Loucy (cell line): Measurements from ENCODE around the gene DMXL2.

Source experiments
- H2AFZ ChIP-seq: fragments of 200-600 bp; sonication (generic); 2 replicates; pipeline ENCODE4 v1.6.0; 2016; ENCODE audit warnings: antibody characterized with exemption, mild to moderate bottlenecking, low read length, moderate library complexity
- H3F3A ChIP-seq: fragments of 200-600 bp; 2 replicates; pipeline ENCODE4 v1.6.0; 2016; ENCODE audit warnings: antibody characterized with exemption, low read depth, mild to moderate bottlenecking
- H3K27me3 ChIP-seq: fragments of 200-600 bp; sonication (generic); 2 replicates; pipeline ENCODE4 v1.6.1; 2014; ENCODE audit warnings: low read length, mild to moderate bottlenecking; ENCODE audit not compliant: insufficient read depth, poor library complexity, severe bottlenecking
- H3K36me3 ChIP-seq: fragments of 200-600 bp; sonication (generic); 2 replicates; pipeline ENCODE4 v1.6.1; 2016; ENCODE audit warnings: low read length; ENCODE audit not compliant: insufficient read depth
- H3K4me1 ChIP-seq: fragments of 200-600 bp; sonication (generic); 2 replicates; pipeline ENCODE4 v1.5.1; 2014; ENCODE audit warnings: low read length, mild to moderate bottlenecking; ENCODE audit not compliant: insufficient read depth, poor library complexity, severe bottlenecking
- H3K4me2 ChIP-seq: fragments of 200-600 bp; sonication (generic); 2 replicates; pipeline ENCODE4 v1.6.0; 2014; ENCODE audit warnings: antibody characterized with exemption, low read length, low read depth, mild to moderate bottlenecking; ENCODE audit not compliant: poor library complexity, severe bottlenecking
- H3K4me3 ChIP-seq: fragments of 200-600 bp; sonication (generic); 2 replicates; pipeline ENCODE4 v1.5.1; 2014; ENCODE audit warnings: low read length, mild to moderate bottlenecking, mixed read lengths; ENCODE audit not compliant: poor library complexity, severe bottlenecking
- H3K79me2 ChIP-seq: fragments of 200-600 bp; sonication (generic); 2 replicates; pipeline ENCODE4 v1.6.1; 2014; ENCODE audit warnings: low read length; ENCODE audit not compliant: insufficient read depth
- H3K9ac ChIP-seq: fragments of 200-600 bp; sonication (generic); 2 replicates; pipeline ENCODE4 v1.6.0; 2014; ENCODE audit warnings: mild to moderate bottlenecking, low read depth, low read length, moderate library complexity; ENCODE audit not compliant: poor library complexity, severe bottlenecking
- H3K9me2 ChIP-seq: fragments of 200-600 bp; sonication (generic); replicated peaks from 2 replicates; pipeline ENCODE4 v1.6.1; 2016; ENCODE audit warnings: low read depth, low read length, mixed read lengths
- H3K9me3 ChIP-seq: fragments of 200-600 bp; sonication (generic); 2 replicates; pipeline ENCODE4 v1.6.1; 2014; ENCODE audit warnings: mild to moderate bottlenecking, antibody characterized with exemption, low read length, low read depth; ENCODE audit not compliant: insufficient read depth
- H4K20me1 ChIP-seq: fragments of 200-600 bp; sonication (generic); 2 replicates; pipeline ENCODE4 v1.6.0; 2014; ENCODE audit warnings: antibody characterized with exemption, low read length, mild to moderate bottlenecking; ENCODE audit not compliant: insufficient read depth, poor library complexity, severe bottlenecking
- CTCF ChIP-seq: fragments of 200-600 bp; sonication (generic); conservative IDR thresholded peaks from 2 replicates; pipeline ENCODE4 v1.5.1; 2014; ENCODE audit warnings: mild to moderate bottlenecking, antibody characterized with exemption, low read length
- EZH2phosphoT487 ChIP-seq: fragments of 200-600 bp; IDR thresholded peaks from 2 replicates; pipeline ENCODE4 v1.6.1; 2018; ENCODE audit warnings: antibody characterized with exemption, mild to moderate bottlenecking, moderate library complexity, borderline replicate concordance

The DMXL2 gene

GRCh38 chr15:51526955-51527354, 95.6 kb downstream of the DMXL2 start:
- Histone ChIP-seq H3K4me1 (no peaks in the 10 kb centered on the region), H3F3A (no peaks in the 10 kb centered on the region), H3K4me2 (no peak overlapping the region), H3K27me3 (no peaks in the 10 kb centered on the region), H2AFZ (no peak overlapping the region), H3K9me2 (no peaks in the 10 kb centered on the region), H3K4me3 (no peak overlapping the region), H3K9me3 (peaks cover 5% of the 10 kb centered on the region; the same call in 1 of the 2 replicates), H4K20me1 (no peaks in the 10 kb centered on the region), H3K79me2 (no peaks in the 10 kb centered on the region), H3K36me3 (no peaks in the 10 kb centered on the region; the same call in 1 of the 2 replicates), H3K9ac (no peak overlapping the region)
- no peak for TF ChIP-seq CTCF
- TF ChIP-seq EZH2phosphoT487: no peak

GRCh38 chr15:51524376-51524775, 98.2 kb downstream of the DMXL2 start:
- Histone ChIP-seq H2AFZ (no peak overlapping the region), H3K27me3 (no peaks in the 10 kb centered on the region), H3K4me3 (no peak overlapping the region), H3K9me3 (peaks cover 5% of the 10 kb centered on the region; the same call in 1 of the 2 replicates), H4K20me1 (no peaks in the 10 kb centered on the region), H3K4me1 (no peaks in the 10 kb centered on the region), H3K9me2 (no peaks in the 10 kb centered on the region), H3K9ac (no peak overlapping the region), H3K4me2 (no peak overlapping the region), H3K36me3 (no peaks in the 10 kb centered on the region; the same call in 1 of the 2 replicates), H3F3A (no peaks in the 10 kb centered on the region), H3K79me2 (no peaks in the 10 kb centered on the region)
- TF ChIP-seq EZH2phosphoT487 (no peak), CTCF (no peak)

GRCh38 chr15:51516291-51516690, 106.3 kb downstream of the DMXL2 start:
- H3K36me3 ChIP-seq: no peaks in the 10 kb centered on the region
- no peak overlapping the region for H3K4me3 ChIP-seq
- no peaks in the 10 kb centered on the region for H3F3A ChIP-seq
- H4K20me1 ChIP-seq: no peaks in the 10 kb centered on the region
- no peaks in the 10 kb centered on the region for H3K9me2 ChIP-seq
- TF ChIP-seq CTCF: no peak
- no peak overlapping the region for H2AFZ ChIP-seq
- no peaks in the 10 kb centered on the region for H3K27me3 ChIP-seq
- no peaks in the 10 kb centered on the region for H3K9me3 ChIP-seq
- H3K4me2 ChIP-seq: no peak overlapping the region
- no peak overlapping the region for H3K9ac ChIP-seq
- H3K79me2 ChIP-seq: no peaks in the 10 kb centered on the region
- no peaks in the 10 kb centered on the region for H3K4me1 ChIP-seq
